ENCODE measurements around the gene CD44. TPM values are rescaled to one million over a fixed set of nuclear protein-coding genes. Genes with fewer than 3 reads are reported as not detected.
"Not testable (repeated sequence)": the region's sequence is repeated elsewhere in the genome, so short reads cannot be mapped to it uniquely, and the experiment has no call there.

The CD44 gene
- polyA plus RNA-seq, 3 donors from 2014 or later = 213 to 247 (median 216) TPM

DNA sequence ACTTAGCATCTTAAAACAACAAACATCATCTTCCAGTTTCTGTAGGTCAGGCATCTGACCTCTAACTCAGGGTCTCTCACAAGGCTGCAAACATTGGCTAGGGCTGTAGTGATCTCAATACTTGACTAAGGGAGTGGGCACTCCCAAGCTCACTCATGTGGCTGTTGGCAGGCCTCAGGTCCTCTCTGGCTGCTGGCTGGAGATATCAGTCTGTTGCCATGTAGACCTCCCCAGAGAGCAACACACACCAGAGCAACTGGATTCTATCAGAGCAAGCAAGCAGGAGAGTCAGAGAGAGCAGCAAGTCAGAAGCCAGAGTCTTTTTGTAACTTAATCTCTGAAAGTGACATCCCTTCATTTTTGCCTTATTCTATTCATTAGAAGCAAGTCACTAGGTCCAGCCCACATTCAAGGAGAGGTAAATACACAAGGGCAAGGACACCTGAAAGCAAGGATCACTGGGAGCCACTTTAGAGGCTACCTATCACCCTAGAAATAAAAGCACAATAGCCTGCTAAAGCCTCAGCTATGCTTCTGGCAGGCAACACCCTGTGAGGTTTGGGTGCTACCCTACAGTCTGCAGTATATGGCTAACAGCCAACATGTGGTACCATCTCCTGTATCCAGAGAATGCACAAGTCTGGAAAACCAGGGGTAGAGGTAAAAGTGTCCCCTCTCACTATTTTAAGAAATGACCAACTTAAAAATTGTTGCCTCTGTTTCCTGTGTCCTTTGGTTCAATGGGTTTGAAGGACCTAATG lies 33.5 kb upstream of the CD44 start:
- H3K36me3 Mint-ChIP-seq = peaks cover 0 to 5% (median 3%) of the 10 kb centered on the region in 3 donors
- DNase-seq = no peak
- peak overlapping the region in 1 of 6 donors; percentile 73 for H3K27ac Mint-ChIP-seq
- peaks cover 16 to 46% of the 10 kb centered on the region in 2 donors for H3K4me1 Mint-ChIP-seq
- no peak overlapping the region for H3K4me3 Mint-ChIP-seq
- no peaks in the 10 kb centered on the region for H3K9me3 Mint-ChIP-seq
- peaks cover 2 to 5% (median 4%) of the 10 kb centered on the region in 3 donors for H3K27me3 Mint-ChIP-seq (ENCODE audit: low read depth in 3 of 3)

DNA sequence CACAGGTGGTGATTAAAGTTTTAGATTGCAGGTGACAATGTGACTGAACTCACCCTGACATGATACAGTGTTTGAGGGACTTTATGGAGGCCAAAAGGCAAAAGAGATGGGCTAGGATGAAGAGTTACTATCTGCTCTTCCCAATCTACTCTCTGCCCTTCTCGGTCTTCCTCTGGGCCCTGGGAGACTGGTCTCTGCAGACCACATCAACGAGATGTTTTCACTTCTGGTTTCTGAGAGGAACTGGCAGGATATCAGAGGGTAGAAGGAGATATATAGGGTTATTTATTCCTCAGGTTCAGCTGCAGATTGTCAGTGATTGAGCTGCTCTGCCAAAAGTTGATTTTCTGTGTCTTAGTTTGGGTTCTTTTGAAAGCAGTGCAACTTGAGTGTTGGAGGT lies 32.4 kb upstream of the CD44 start:
- Mint-ChIP-seq H3K27me3 (ENCODE audit: low read depth in 3 of 3) (peaks cover 3 to 4% (median 4%) of the 10 kb centered on the region in 3 donors), H3K9me3 (no peaks in the 10 kb centered on the region), H3K4me1 (peaks cover 27 to 57% of the 10 kb centered on the region in 2 donors), H3K4me3 (no peak overlapping the region), H3K27ac (no peak overlapping the region), H3K36me3 (peaks cover 0 to 5% (median 3%) of the 10 kb centered on the region in 3 donors)
- DNase-seq = no peak

DNA sequence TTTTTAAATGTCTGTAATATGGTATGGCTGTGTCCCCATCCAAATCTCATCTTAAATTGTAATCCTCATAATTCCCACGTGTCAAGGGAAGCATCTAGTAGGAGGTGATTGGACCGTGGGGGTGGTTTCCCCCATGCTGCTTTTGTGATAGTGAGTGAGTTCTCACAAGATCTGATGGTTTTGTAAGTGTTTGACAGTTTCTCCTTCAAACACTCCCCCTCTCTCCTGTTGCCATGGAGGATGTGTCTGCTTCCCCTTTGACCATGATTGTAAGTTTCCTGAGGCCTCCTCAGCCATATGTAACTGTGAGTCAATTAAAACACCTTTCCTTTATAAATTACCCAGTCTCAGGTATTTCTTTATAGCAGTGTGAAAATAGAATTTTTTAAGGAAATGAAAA lies 31.1 kb upstream of the CD44 start:
- H3K4me1 Mint-ChIP-seq = peaks cover 30 to 61% of the 10 kb centered on the region in 2 donors
- H3K4me3 Mint-ChIP-seq = no peak overlapping the region
- H3K27ac Mint-ChIP-seq = no peak overlapping the region
- DNase-seq = no peak
- peaks cover 0 to 5% (median 0%) of the 10 kb centered on the region in 3 donors for H3K36me3 Mint-ChIP-seq
- peaks cover 1 to 4% (median 3%) of the 10 kb centered on the region in 3 donors for H3K27me3 Mint-ChIP-seq (ENCODE audit: low read depth in 3 of 3)
- H3K9me3 Mint-ChIP-seq = no peaks in the 10 kb centered on the region

DNA sequence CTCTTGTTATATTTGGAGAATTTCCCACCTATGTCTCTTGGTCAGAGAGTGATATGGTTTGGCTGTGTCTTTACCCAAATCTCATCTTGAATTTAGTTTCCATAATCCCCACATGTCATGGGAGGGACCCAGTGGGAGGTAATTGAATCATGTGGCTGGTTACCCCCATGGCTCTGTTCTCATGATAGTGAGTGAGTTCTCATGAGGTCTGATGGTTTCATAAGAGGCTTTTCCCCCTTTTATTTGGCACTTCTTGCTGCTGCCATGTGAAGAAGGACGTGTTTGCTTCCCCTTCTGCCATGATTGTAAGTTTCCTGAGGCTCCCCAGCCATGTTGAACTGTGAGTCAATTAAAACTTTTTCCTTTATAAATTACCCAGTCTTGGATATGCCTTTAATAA lies 30.6 kb upstream of the CD44 start:
- DNase-seq; H3K9me3 Mint-ChIP-seq; H3K4me3 Mint-ChIP-seq; H3K27me3 Mint-ChIP-seq (ENCODE audit: low read depth in 3 of 3); H3K27ac Mint-ChIP-seq; H3K36me3 Mint-ChIP-seq: not testable (repeated sequence)
- peaks cover 30 to 61% of the 10 kb centered on the region in 2 donors for H3K4me1 Mint-ChIP-seq

DNA sequence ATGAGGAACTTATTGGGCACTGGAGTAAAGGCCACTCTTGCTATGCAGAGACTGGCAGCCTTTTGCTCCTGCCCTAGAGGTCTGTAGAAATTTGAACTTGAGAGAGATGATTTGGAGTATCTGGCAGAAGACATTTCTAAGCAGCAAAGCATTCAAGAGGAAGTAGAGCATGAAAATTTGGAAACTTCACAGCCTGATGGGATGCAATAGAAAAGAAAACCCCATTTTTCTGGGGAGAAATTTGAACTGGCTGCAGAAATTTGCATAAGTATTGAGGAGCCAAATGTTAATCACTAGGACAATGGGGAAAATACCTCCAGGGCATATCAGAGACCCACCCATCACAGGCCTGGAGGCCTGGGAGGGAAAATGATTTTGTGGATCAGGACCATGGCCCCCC lies 29.9 kb upstream of the CD44 start:
- peaks cover 30 to 61% of the 10 kb centered on the region in 2 donors for H3K4me1 Mint-ChIP-seq
- DNase-seq = no peak
- no peak overlapping the region for H3K4me3 Mint-ChIP-seq
- H3K9me3 Mint-ChIP-seq = no peaks in the 10 kb centered on the region
- H3K27me3 Mint-ChIP-seq (ENCODE audit: low read depth in 3 of 3) = peaks cover 1 to 4% (median 3%) of the 10 kb centered on the region in 3 donors
- H3K36me3 Mint-ChIP-seq = peaks cover 0 to 5% (median 0%) of the 10 kb centered on the region in 3 donors
- no peak overlapping the region for H3K27ac Mint-ChIP-seq

DNA sequence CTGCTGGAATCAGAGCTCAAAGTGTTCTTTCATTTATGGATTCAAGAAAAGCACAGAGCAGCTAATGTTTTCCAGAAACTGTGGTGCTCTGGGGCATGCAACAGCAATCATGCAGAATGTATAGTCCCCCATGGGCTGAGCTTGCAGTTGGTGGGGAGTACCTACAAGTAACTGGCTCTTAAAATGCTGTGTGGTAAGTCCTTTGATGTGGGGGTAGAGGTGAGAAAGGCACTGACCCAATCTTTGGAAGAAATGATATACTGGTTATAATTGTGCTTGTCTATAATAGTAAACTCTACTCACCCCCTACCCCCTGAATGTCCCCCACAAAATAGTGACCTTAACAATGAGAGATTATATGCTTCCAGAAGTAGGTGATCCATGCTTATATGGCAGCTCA lies 29.1 kb upstream of the CD44 start:
- peaks cover 1 to 5% (median 4%) of the 10 kb centered on the region in 3 donors for H3K27me3 Mint-ChIP-seq (ENCODE audit: low read depth in 3 of 3)
- H3K4me3 Mint-ChIP-seq = no peak overlapping the region
- H3K9me3 Mint-ChIP-seq = no peaks in the 10 kb centered on the region
- DNase-seq = no peak
- peaks cover 0 to 5% (median 0%) of the 10 kb centered on the region in 3 donors for H3K36me3 Mint-ChIP-seq
- no peak overlapping the region for H3K27ac Mint-ChIP-seq
- peaks cover 30 to 61% of the 10 kb centered on the region in 2 donors for H3K4me1 Mint-ChIP-seq

DNA sequence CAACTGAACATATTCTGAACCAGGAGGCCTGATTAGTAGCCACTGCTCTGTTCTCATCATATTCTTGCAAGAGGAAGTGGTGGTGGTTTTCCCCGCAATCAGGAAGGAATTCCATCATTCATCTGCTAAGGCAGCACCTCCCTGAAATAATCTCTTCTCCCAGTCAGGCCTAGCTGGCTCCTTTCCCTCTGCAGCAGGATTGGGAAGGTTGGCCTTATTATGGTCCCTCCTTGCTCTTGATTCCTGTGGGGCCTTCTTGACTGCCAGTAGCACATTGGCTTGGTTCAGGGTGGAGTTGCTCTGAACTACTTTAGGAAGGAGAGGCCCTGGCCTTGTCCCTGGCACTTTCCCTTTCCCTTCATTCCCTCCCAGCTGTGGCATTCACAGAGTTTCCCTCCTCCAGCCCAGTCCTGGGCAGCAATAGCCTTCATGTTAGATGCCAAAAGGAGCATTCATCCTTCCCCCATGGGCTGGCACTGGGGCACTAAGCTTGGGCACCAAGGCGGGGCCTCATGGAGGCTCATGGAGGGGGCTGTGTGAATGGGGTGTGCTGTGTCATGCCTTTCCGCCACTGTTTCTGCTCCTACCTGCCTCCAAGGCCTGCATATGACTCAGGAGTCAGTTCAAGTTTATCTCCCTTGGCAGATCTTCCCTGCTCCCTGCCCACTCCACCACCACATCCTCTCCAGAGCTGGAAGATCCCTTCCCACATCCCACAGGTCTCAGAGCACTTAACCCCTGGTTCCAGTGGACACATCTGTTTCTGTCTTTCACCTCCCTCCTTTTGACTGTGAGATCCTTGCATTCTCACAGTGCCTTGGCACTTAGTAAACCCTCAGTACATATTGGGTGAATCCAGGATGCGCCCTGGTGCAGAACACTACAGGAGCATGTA lies 27.6 kb upstream of the CD44 start:
- Mint-ChIP-seq H3K4me1 (peaks cover 21 to 46% of the 10 kb centered on the region in 2 donors), H3K4me3 (peak overlapping the region in 2 of 5 donors; percentile 18 to 30), H3K9me3 (no peaks in the 10 kb centered on the region), H3K36me3 (peaks cover 0 to 5% (median 0%) of the 10 kb centered on the region in 3 donors), H3K27ac (no peak overlapping the region), H3K27me3 (ENCODE audit: low read depth in 3 of 3) (peaks cover 1 to 7% (median 4%) of the 10 kb centered on the region in 3 donors)
- peak in 1 of 3 donors; percentile 6 for DNase-seq

DNA sequence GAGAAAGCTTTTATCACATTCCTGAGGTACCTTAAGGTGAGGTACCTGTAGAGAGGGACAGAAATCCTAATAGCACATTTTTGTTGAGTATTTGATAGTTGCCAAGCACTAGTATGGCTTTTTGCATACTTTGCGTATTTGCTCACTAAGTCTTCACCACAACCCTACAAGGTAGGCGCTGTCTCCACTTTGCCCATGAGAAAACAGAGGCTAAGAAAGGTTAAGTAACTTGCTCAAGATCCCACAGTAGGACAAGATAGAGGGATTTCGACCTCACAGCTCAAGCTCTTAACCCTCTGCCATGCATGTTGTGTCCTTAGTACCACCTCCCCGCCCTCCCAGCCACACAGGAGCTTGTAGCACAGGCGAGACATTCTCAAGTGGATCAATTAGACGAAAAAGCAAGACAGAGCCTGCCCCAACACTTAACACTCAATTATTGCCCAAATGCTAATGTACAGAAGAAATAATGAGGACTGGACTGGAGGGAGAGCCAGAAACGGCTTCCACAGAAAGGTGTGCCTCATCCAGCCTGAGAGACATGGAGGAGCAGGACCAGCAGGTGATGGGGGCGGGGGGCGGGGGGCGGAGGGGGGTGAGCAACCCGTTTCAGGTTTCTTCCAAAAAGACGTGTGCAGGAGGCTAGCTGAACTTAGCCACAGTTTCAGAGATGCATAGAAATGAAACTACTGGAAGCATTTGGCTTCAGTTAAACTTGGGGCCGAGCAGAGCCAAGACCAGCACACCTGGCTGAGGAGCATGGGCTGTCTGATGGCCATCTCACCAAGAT lies 26.7 kb upstream of the CD44 start:
- H3K27ac Mint-ChIP-seq = peak overlapping the region in 1 of 6 donors; percentile 47
- H3K36me3 Mint-ChIP-seq = peaks cover 0 to 5% (median 0%) of the 10 kb centered on the region in 3 donors
- H3K9me3 Mint-ChIP-seq = no peaks in the 10 kb centered on the region
- H3K4me1 Mint-ChIP-seq = peaks cover 15 to 38% of the 10 kb centered on the region in 2 donors
- peaks cover 1 to 7% (median 4%) of the 10 kb centered on the region in 3 donors for H3K27me3 Mint-ChIP-seq (ENCODE audit: low read depth in 3 of 3)
- no peak overlapping the region for H3K4me3 Mint-ChIP-seq
- DNase-seq = no peak

DNA sequence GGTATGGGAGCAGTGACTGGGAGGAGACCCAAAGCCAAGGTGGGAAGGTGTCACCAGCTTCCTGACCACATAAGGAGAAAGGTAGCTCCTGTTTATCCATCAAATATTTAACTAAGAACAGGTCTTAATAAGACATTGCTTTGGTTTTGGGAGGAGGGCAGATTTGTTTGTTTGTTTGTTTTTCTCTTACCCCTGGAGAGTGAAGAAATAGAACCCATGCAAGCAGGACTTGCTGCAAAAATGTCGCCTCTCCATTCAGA lies 26.2 kb upstream of the CD44 start:
- Mint-ChIP-seq H3K36me3 (peaks cover 0 to 5% (median 0%) of the 10 kb centered on the region in 3 donors), H3K9me3 (no peaks in the 10 kb centered on the region), H3K4me1 (peaks cover 15 to 37% of the 10 kb centered on the region in 2 donors), H3K4me3 (no peak overlapping the region), H3K27me3 (ENCODE audit: low read depth in 3 of 3) (peaks cover 1 to 7% (median 4%) of the 10 kb centered on the region in 3 donors), H3K27ac (no peak overlapping the region)
- DNase-seq = no peak

DNA sequence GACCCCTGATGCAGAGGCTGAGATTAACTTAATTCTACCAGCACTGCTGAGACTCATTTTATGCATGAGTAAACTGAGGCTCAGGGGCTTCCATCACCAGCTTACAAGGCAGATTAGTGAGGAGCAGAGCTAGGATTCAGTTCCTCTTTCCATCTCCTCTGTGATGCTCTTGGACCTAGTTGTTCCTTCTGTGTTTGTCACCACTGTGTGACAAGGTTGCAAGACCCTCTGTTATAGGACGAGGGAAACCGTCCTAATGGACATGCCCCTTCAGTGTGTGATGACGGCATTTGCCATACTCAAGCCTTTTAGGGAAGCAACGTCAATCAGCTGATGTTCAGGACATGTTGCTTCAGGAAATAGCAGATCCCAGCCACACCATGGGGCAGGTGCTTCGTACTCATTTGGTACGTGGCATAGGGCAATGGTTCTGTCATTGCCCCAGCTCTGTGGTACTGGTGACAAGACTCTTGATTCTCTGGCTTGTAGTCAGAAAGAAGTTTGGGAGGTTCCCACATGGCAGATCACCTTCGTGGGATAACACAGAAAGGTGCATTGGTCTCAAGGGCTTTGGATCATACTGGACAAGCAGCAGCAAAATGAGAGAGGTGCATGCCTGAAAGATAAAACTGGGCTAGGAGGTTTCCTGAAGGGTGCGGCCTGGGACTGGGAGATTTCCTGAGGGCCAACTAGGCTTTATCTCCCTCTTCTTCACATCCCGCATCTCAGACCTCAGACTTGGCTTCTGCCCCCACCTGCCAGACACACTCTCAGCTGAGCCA lies 23.9 kb upstream of the CD44 start:
- Mint-ChIP-seq H3K27ac (no peak overlapping the region), H3K4me3 (no peak overlapping the region), H3K27me3 (ENCODE audit: low read depth in 3 of 3) (peaks cover 2 to 11% (median 4%) of the 10 kb centered on the region in 3 donors), H3K36me3 (no peaks in the 10 kb centered on the region), H3K9me3 (peaks cover 0 to 2% (median 0%) of the 10 kb centered on the region in 6 donors), H3K4me1 (peaks cover 15 to 20% of the 10 kb centered on the region in 2 donors)
- DNase-seq = no peak

DNA sequence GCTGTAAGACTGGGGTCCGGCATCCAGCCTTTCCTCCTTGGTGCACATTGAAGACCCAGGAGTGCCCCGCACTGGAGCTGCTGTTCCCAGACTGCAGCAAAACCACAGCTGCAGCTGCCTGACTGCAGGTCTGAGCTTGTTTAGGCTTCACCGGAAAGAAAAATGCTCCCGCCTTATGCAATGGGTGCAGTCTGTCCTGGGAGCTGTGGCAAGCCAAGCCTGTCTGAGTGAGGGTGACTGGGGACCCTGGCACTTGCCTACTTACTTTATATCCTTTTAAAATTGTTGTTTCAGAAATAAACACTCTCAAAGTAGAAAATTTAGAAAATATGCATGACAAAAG lies 23.3 kb upstream of the CD44 start:
- no peaks in the 10 kb centered on the region for H3K36me3 Mint-ChIP-seq
- no peak overlapping the region for H3K27ac Mint-ChIP-seq
- peaks cover 0 to 2% (median 0%) of the 10 kb centered on the region in 6 donors for H3K9me3 Mint-ChIP-seq

DNA sequence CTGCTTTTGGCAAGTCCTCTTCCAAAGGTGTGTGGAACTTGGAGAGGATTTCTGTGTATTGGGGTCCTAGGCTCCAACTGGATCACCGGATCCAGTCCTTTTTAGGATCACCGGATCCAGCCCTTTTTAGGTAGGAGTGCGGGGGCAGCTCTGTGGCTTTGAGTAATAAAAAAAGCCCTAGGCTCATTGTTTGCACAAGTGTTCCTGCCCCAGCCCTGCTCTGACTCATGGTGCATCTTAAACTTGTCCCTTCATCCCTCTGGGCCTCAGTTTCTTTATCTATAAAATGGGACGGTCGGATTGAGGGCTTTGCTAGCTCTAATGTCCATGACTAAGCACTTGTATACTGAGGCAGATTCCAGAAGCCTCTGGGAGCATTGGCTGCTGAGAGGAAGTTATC lies 22.7 kb upstream of the CD44 start:
- no peaks in the 10 kb centered on the region for H3K36me3 Mint-ChIP-seq
- H3K4me3 Mint-ChIP-seq = no peak overlapping the region
- H3K9me3 Mint-ChIP-seq = peaks cover 0 to 2% (median 0%) of the 10 kb centered on the region in 6 donors
- no peak for DNase-seq
- H3K27me3 Mint-ChIP-seq (ENCODE audit: low read depth in 3 of 3) = peaks cover 2 to 11% (median 2%) of the 10 kb centered on the region in 3 donors
- no peak overlapping the region for H3K27ac Mint-ChIP-seq
- H3K4me1 Mint-ChIP-seq = peaks cover 7 to 10% of the 10 kb centered on the region in 2 donors

More for the DNA sequence above, 23.3 kb upstream of the CD44 start:
- Mint-ChIP-seq H3K27me3 (ENCODE audit: low read depth in 3 of 3) (peaks cover 2 to 11% (median 2%) of the 10 kb centered on the region in 3 donors), H3K4me3 (no peak overlapping the region), H3K4me1 (peaks cover 12 to 14% of the 10 kb centered on the region in 2 donors)
- no peak for DNase-seq

Data from immature natural killer cell (primary cell).